Measurements from ENCODE around the gene DEPDC1.

DEPDC1 gene

GRCh38 chr1:68496680-68497357 is at the start of gene DEPDC1:
Gene DEPDC1 (minus strand): TSS chr1:68497082. CDS start chr1:68496999, 83 bp downstream.
- 0 out of 22 replicates have a peak, but pooled peaks cover 0 to 1% (median 0%) of the 10 kb centered on the region in 11 experiments for H3K9me3 ChIP-seq (replicated peaks in 1 of 11)

GRCh38 chr1:68544651-68545050 is 47.8 kb upstream of the DEPDC1 start:
- Histone ChIP-seq H4K20me1 (no peaks in the 10 kb centered on the region), H3K9me3 (replicated peaks in 1 of 11) (peaks cover 0 to 17% (median 6%) of the 10 kb centered on the region in 11 experiments; a peak in 17 of 22 replicates), H3K4me1 (no peaks in the 10 kb centered on the region), H3K27me3 (no peaks in the 10 kb centered on the region), H3K36me3 (no peaks in the 10 kb centered on the region), H3K4me2 (no peak overlapping the region), H3K27ac (no peak overlapping the region), H3K9ac (no peak overlapping the region), H3K4me3 (no peak overlapping the region)
- no peak for TF ChIP-seq Cebpa-rat (IDR thresholded peaks at IDR 0.05)

More at GRCh38 chr1:68496680-68497357, at the start of gene DEPDC1:
- Histone ChIP-seq H3K27me3 (no peaks in the 10 kb centered on the region), H3K4me1 (peaks cover 11 to 28% (median 18%) of the 10 kb centered on the region in 10 experiments), H3K27ac (peak within 1 kb of the TSS in 10 of 11 experiments; percentile 35 to 95 (median 86); a peak in 19 of 22 replicates), H3K4me3 (peak within 1 kb of the TSS; percentile 68 to 90 (median 82)), H3K9ac (peak within 1 kb of the TSS; percentile 75 to 93 (median 86)), H3K36me3 (peaks cover 0 to 27% (median 14%) of the 10 kb centered on the region in 11 experiments; a peak in 12 of 22 replicates), H4K20me1 (no peaks in the 10 kb centered on the region), H3K4me2 (peak within 1 kb of the TSS; percentile 80 to 97 (median 88))
- no peak for TF ChIP-seq Cebpa-rat (IDR thresholded peaks at IDR 0.05)

- Histone ChIP-seq H3K4me1 (no peaks in the 10 kb centered on the region), H3K36me3 (no peaks in the 10 kb centered on the region), H3K4me3 (no peak overlapping the region), H3K4me2 (no peak overlapping the region), H3K27ac (no peak overlapping the region), H4K20me1 (no peaks in the 10 kb centered on the region), H3K9ac (no peak overlapping the region), H3K9me3 (replicated peaks in 1 of 11) (peaks cover 0 to 1% (median 0%) of the 10 kb centered on the region in 11 experiments; a peak in 3 of 22 replicates), H3K27me3 (no peaks in the 10 kb centered on the region)
- no peak for TF ChIP-seq Cebpa-rat (IDR thresholded peaks at IDR 0.05)
Observed at GRCh38 chr1:68542586-68542985, 45.7 kb upstream of the DEPDC1 start.

- H3K36me3 ChIP-seq = no peaks in the 10 kb centered on the region
- no peak for TF ChIP-seq Cebpa-rat (IDR thresholded peaks at IDR 0.05)
- no peak overlapping the region for H3K4me3 ChIP-seq
- no peaks in the 10 kb centered on the region for H4K20me1 ChIP-seq
- no peaks in the 10 kb centered on the region for H3K27me3 ChIP-seq
- no peaks in the 10 kb centered on the region for H3K4me1 ChIP-seq
- no peak overlapping the region for H3K4me2 ChIP-seq
- H3K9me3 ChIP-seq (replicated peaks in 1 of 11) = no peaks in the 10 kb centered on the region
- H3K9ac ChIP-seq = no peak overlapping the region
- no peak overlapping the region for H3K27ac ChIP-seq
Observed at GRCh38 chr1:68538941-68539340, 42.1 kb upstream of the DEPDC1 start.

- no peak overlapping the region for H3K4me2 ChIP-seq
- no peak for TF ChIP-seq Cebpa-rat (IDR thresholded peaks at IDR 0.05)
- no peaks in the 10 kb centered on the region for H3K36me3 ChIP-seq
- no peak overlapping the region for H3K27ac ChIP-seq
- no peaks in the 10 kb centered on the region for H3K27me3 ChIP-seq
- H3K4me1 ChIP-seq = no peaks in the 10 kb centered on the region
- H3K9ac ChIP-seq = no peak overlapping the region
- no peaks in the 10 kb centered on the region for H3K9me3 ChIP-seq (replicated peaks in 1 of 11)
- H4K20me1 ChIP-seq = no peaks in the 10 kb centered on the region
- no peak overlapping the region for H3K4me3 ChIP-seq
Observed at GRCh38 chr1:68528243-68528642, 31.4 kb upstream of the DEPDC1 start.

- Histone ChIP-seq H3K4me1 (no peaks in the 10 kb centered on the region), H3K4me3 (no peak overlapping the region), H3K27ac (no peak overlapping the region), H3K9ac (no peak overlapping the region), H4K20me1 (no peaks in the 10 kb centered on the region), H3K27me3 (no peaks in the 10 kb centered on the region), H3K9me3 (replicated peaks in 1 of 11) (no peaks in the 10 kb centered on the region), H3K4me2 (no peak overlapping the region), H3K36me3 (no peaks in the 10 kb centered on the region)
- TF ChIP-seq Cebpa-rat (IDR thresholded peaks at IDR 0.05) = no peak
Observed at GRCh38 chr1:68525781-68526180, 28.9 kb upstream of the DEPDC1 start.

- H3K4me1 ChIP-seq = no peaks in the 10 kb centered on the region
Observed at GRCh38 chr1:68521286-68521685, 24.4 kb upstream of the DEPDC1 start.

GRCh38 chr1:68516066-68516465 is 19.2 kb upstream of the DEPDC1 start:
- TF ChIP-seq Cebpa-rat (IDR thresholded peaks at IDR 0.05) = no peak
- H3K9me3 ChIP-seq (replicated peaks in 1 of 11) = peaks cover 0 to 9% (median 7%) of the 10 kb centered on the region in 11 experiments; a peak in 16 of 22 replicates
- H3K4me1 ChIP-seq = no peaks in the 10 kb centered on the region
- H3K27ac ChIP-seq = no peak overlapping the region
- no peak overlapping the region for H3K9ac ChIP-seq
- H3K27me3 ChIP-seq = no peaks in the 10 kb centered on the region
- no peaks in the 10 kb centered on the region for H3K36me3 ChIP-seq
- no peaks in the 10 kb centered on the region for H4K20me1 ChIP-seq
- no peak overlapping the region for H3K4me3 ChIP-seq
- no peak overlapping the region for H3K4me2 ChIP-seq

More at GRCh38 chr1:68521286-68521685, 24.4 kb upstream of the DEPDC1 start:
- no peak overlapping the region for H3K4me2 ChIP-seq
- no peaks in the 10 kb centered on the region for H3K36me3 ChIP-seq
- H3K27me3 ChIP-seq = no peaks in the 10 kb centered on the region
- no peaks in the 10 kb centered on the region for H3K9me3 ChIP-seq (replicated peaks in 1 of 11)
- H3K27ac ChIP-seq = no peak overlapping the region
- TF ChIP-seq Cebpa-rat (IDR thresholded peaks at IDR 0.05) = no peak
- H3K4me3 ChIP-seq = no peak overlapping the region
- H3K9ac ChIP-seq = no peak overlapping the region
- no peaks in the 10 kb centered on the region for H4K20me1 ChIP-seq

- no peak overlapping the region for H3K4me3 ChIP-seq
- no peaks in the 10 kb centered on the region for H4K20me1 ChIP-seq
- H3K4me2 ChIP-seq = no peak overlapping the region
- no peak overlapping the region for H3K9ac ChIP-seq
- H3K36me3 ChIP-seq = no peaks in the 10 kb centered on the region
- peaks cover 0 to 9% (median 7%) of the 10 kb centered on the region in 11 experiments; a peak in 16 of 22 replicates for H3K9me3 ChIP-seq (replicated peaks in 1 of 11)
- H3K4me1 ChIP-seq = no peaks in the 10 kb centered on the region
- no peak for TF ChIP-seq Cebpa-rat (IDR thresholded peaks at IDR 0.05)
- no peaks in the 10 kb centered on the region for H3K27me3 ChIP-seq
- no peak overlapping the region for H3K27ac ChIP-seq
Observed at GRCh38 chr1:68511254-68511653, 14.4 kb upstream of the DEPDC1 start.

GRCh38 chr1:68506386-68506785 is 9.5 kb upstream of the DEPDC1 start:
- TF ChIP-seq Cebpa-rat (IDR thresholded peaks at IDR 0.05) = no peak
- peaks cover 4 to 20% (median 9%) of the 10 kb centered on the region in 11 experiments; a peak in 13 of 22 replicates for H3K9me3 ChIP-seq (replicated peaks in 1 of 11)
- H3K4me2 ChIP-seq = no peak overlapping the region
- no peaks in the 10 kb centered on the region for H3K36me3 ChIP-seq
- no peak overlapping the region for H3K27ac ChIP-seq
- no peak overlapping the region for H3K4me3 ChIP-seq
- no peak overlapping the region for H3K9ac ChIP-seq
- no peaks in the 10 kb centered on the region for H3K4me1 ChIP-seq
- no peaks in the 10 kb centered on the region for H3K27me3 ChIP-seq
- no peaks in the 10 kb centered on the region for H4K20me1 ChIP-seq
